Activated CD4-positive, CD25-positive, alpha-beta regulatory T cell (primary cell): ENCODE measurements around the gene ZCCHC10.
A peak's percentile ranks its signal among the peaks of the same experiment; 100 is the strongest.
"Not testable (repeated sequence)": the region's sequence is repeated elsewhere in the genome, so short reads cannot be mapped to it uniquely, and the experiment has no call there.

ENCODE experiments used
- DNase-seq, 4 experiments: peaks; one replicate each; lab custom pipeline; 2025; lab: John Stamatoyannopoulos, UW

Gene ZCCHC10

GRCh38 chr5:133025804-133026663 lies at the start of gene ZCCHC10:
Gene ZCCHC10 (minus strand): TSS chr5:133026549. CDS start chr5:133026537, 12 bp downstream.
- peak; percentile 75 to 82 (median 80) for DNase-seq

GRCh38 chr5:133075572-133076536 lies 49.5 kb upstream of the ZCCHC10 start:
- DNase-seq, result no peak

- DNase-seq, result no peak
Measured at GRCh38 chr5:133072021-133072420, 45.7 kb upstream of the ZCCHC10 start.

- no peak for DNase-seq
Measured at GRCh38 chr5:133066045-133066444, 39.7 kb upstream of the ZCCHC10 start.

GRCh38 chr5:133065471-133065870 lies 39.1 kb upstream of the ZCCHC10 start:
- no peak for DNase-seq

- no peak for DNase-seq
Measured at GRCh38 chr5:133063965-133064364, 37.6 kb upstream of the ZCCHC10 start.

- DNase-seq, result no peak
Measured at GRCh38 chr5:133062276-133062675, 35.9 kb upstream of the ZCCHC10 start.

- no peak for DNase-seq
Measured at GRCh38 chr5:133059621-133060020, 33.3 kb upstream of the ZCCHC10 start.

- no peak for DNase-seq
Measured at GRCh38 chr5:133056891-133057290, 30.5 kb upstream of the ZCCHC10 start.

GRCh38 chr5:133054697-133055471 lies 28.5 kb upstream of the ZCCHC10 start:
- no peak for DNase-seq

- no peak for DNase-seq
Measured at GRCh38 chr5:133053448-133053847, 27.1 kb upstream of the ZCCHC10 start.

GRCh38 chr5:133052317-133053175 lies 26.2 kb upstream of the ZCCHC10 start:
- peak; percentile 10 to 45 (median 15) for DNase-seq

GRCh38 chr5:133051542-133052316 lies 25.4 kb upstream of the ZCCHC10 start, which contains the start of gene HSPA4:
Gene HSPA4 (plus strand): TSS chr5:133052013. CDS start chr5:133052251, 238 bp downstream.
- peak; percentile 82 to 92 (median 90) for DNase-seq

GRCh38 chr5:133051061-133051541 lies 24.8 kb upstream of the ZCCHC10 start:
- no peak for DNase-seq

- DNase-seq, result no peak
Measured at GRCh38 chr5:133050521-133050920, 24.2 kb upstream of the ZCCHC10 start.

GRCh38 chr5:133049726-133050048 lies 23.3 kb upstream of the ZCCHC10 start:
- DNase-seq, result no peak

- no peak for DNase-seq
Measured at GRCh38 chr5:133048993-133049725, 22.8 kb upstream of the ZCCHC10 start.

- no peak for DNase-seq
Measured at GRCh38 chr5:133047404-133047803, 21.1 kb upstream of the ZCCHC10 start.

GRCh38 chr5:133046560-133046959 lies 20.2 kb upstream of the ZCCHC10 start:
- DNase-seq, result not testable (repeated sequence)
